Breast epithelium (tissue), 4 donors: Measurements from ENCODE around the gene DCLRE1C. TPM values are rescaled to one million over a fixed set of nuclear protein-coding genes. Genes with fewer than 3 reads are reported as not detected.

ENCODE experiments used
- DNase-seq, 2 donors: peaks; one replicate each; pipeline ENCODE4 v3.0.0-alpha.2; 2019; ENCODE audit warnings: low spot score in 2 of 2
- H3K27ac ChIP-seq, 2 donors: fragments of 200-600 bp; sonication (generic) in 1 of 2; one replicate each; pipeline ENCODE4 v1.5.1; 2016 to 2019; ENCODE audit warnings: mild to moderate bottlenecking in 1 of 2
- H3K27me3 ChIP-seq, 2 donors: fragments of 200-600 bp; sonication (generic) in 1 of 2; one replicate each; pipeline versions ENCODE4 v1.5.1 to v1.6.0; 2017 to 2019; ENCODE audit warnings: control low read depth in 1 of 2, mild to moderate bottlenecking in 1 of 2
- H3K36me3 ChIP-seq: fragments of 200-600 bp; one replicate; pipeline ENCODE4 v1.5.1; 2019
- H3K4me1 ChIP-seq, 2 donors: fragments of 200-600 bp; sonication (generic); one replicate each; pipeline ENCODE4 v1.5.1; 2016 to 2019; ENCODE audit warnings: control low read depth in 1 of 2
- H3K4me3 ChIP-seq, 3 donors: fragments of 200-600 bp; sonication (generic); 1 replicate in 2 of 3; 2 replicates in 1 of 3; pipeline ENCODE4 v1.5.1; 2016 to 2019; ENCODE audit warnings: mild to moderate bottlenecking in 3 of 3, moderate library complexity in 2 of 3
- H3K9me3 ChIP-seq, 2 donors: fragments of 200-600 bp; sonication (generic) in 1 of 2; one replicate each; pipeline ENCODE4 v1.5.1; 2016 to 2019; ENCODE audit warnings: control low read depth in 1 of 2
- POLR2A ChIP-seq: fragments of 450-650 bp; IDR thresholded peaks from one replicate; pipeline ENCODE4 v1.6.1; 2016; ENCODE audit warnings: antibody characterized with exemption, mild to moderate bottlenecking, moderate library complexity
- POLR2AphosphoS5 ChIP-seq, 3 donors: sonication (generic); formaldehyde crosslinking; IDR thresholded peaks; one replicate each; pipeline ENCODE4 v1.6.1; 2017; ENCODE audit warnings: antibody characterized with exemption in 3 of 3
- intact Hi-C: fragments of 100-400 bp; cut with DNase I; formaldehyde crosslinking; loops from one replicate; pipeline ENCODE4 v1.15.1; 2023; ENCODE audit warnings: low total_unique reads
- total RNA-seq, 3 donors: library from RNA; depleted of rRNA; stranded (reverse); fragments of >200 nt; gene quantifications; one replicate each; pipeline ENCODE4 v1.1.0, GENCODE V29; 2016
- TF ChIP-seq, protein P1 (sequence below), 3 donors: fragments of 450-650 bp; IDR thresholded peaks; one replicate each; pipeline ENCODE4 v1.5.1; 2016 to 2017; ENCODE audit warnings: antibody characterized with exemption in 3 of 3, mild to moderate bottlenecking in 3 of 3, moderate library complexity in 3 of 3

Gene DCLRE1C
- total RNA-seq, 3 donors from 2014 or later = 8.3 to 21.2 (median 10.8) TPM

DNA sequence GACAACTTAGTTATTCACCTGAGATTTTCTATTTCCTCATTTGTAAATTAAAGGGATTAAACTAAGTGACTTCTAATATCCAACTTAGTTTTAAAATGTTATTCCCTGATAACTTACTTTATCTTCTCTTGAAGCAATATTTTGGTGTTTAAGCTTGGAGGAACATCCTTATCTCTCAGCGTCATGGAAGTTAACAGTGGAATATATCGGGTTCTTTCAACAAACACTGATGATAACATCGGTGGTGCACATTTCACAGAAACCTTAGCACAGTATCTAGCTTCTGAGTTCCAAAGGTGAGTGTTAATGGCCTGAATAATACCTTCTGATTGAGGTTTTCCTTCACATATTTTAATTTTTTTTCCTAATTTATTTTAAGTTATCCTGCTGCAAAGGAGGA, 101.7 kb downstream of the DCLRE1C start:
- H3K27me3 ChIP-seq = no peaks in the 10 kb centered on the region
- H3K36me3 ChIP-seq = no peaks in the 10 kb centered on the region
- H3K9me3 ChIP-seq = no peaks in the 10 kb centered on the region
- TF ChIP-seq, protein P1, sequence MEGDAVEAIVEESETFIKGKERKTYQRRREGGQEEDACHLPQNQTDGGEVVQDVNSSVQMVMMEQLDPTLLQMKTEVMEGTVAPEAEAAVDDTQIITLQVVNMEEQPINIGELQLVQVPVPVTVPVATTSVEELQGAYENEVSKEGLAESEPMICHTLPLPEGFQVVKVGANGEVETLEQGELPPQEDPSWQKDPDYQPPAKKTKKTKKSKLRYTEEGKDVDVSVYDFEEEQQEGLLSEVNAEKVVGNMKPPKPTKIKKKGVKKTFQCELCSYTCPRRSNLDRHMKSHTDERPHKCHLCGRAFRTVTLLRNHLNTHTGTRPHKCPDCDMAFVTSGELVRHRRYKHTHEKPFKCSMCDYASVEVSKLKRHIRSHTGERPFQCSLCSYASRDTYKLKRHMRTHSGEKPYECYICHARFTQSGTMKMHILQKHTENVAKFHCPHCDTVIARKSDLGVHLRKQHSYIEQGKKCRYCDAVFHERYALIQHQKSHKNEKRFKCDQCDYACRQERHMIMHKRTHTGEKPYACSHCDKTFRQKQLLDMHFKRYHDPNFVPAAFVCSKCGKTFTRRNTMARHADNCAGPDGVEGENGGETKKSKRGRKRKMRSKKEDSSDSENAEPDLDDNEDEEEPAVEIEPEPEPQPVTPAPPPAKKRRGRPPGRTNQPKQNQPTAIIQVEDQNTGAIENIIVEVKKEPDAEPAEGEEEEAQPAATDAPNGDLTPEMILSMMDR (IDR thresholded peaks at IDR 0.05) = no peak
- TF ChIP-seq POLR2AphosphoS5 (IDR thresholded peaks at IDR 0.05) (no peak), POLR2A (no peak)
- no peak for DNase-seq
- no peaks in the 10 kb centered on the region for H3K4me1 ChIP-seq
- intact Hi-C loops = no loop called here
- H3K27ac ChIP-seq = no peak overlapping the region
- no peak overlapping the region for H3K4me3 ChIP-seq

Other genes with a start within 250 kb of the DCLRE1C start
- gene FAM107B, start 179.2 kb downstream of the DCLRE1C start, total RNA-seq = 10 to 100 TPM; 30.8 to 56.1 (median 51.8) TPM
- gene CDNF, start 116.1 kb downstream of the DCLRE1C start, total RNA-seq = 1 to 10 TPM; 2.9 to 6.2 (median 5.1) TPM
- gene HSPA14, start 115.8 kb downstream of the DCLRE1C start, total RNA-seq = 10 to 100 TPM in 2 of 3 donors, 1 to 10 TPM in 1; 9.3 to 16.7 (median 16.4) TPM
- 10 to 100 TPM in 2 of 3 donors, 1 to 10 TPM in 1; 9.6 to 14.0 (median 11.1) TPM for gene MSANTD7, start 115.8 kb downstream of the DCLRE1C start, total RNA-seq
- gene SUV39H2, start 75.2 kb downstream of the DCLRE1C start, total RNA-seq = 1 to 10 TPM; 4.6 to 7.5 (median 5.6) TPM
- not detected for gene MEIG1, start 5.3 kb upstream of the DCLRE1C start, total RNA-seq
- 1 to 10 TPM; 1.1 to 2.6 (median 1.6) TPM for gene OLAH, start 89.8 kb upstream of the DCLRE1C start, total RNA-seq
- gene ACBD7, start 134.7 kb upstream of the DCLRE1C start, total RNA-seq = 1 to 10 TPM in 2 of 3 donors, not detected in 1; 1.0 to 1.1 TPM
- gene RPP38, start 143.3 kb upstream of the DCLRE1C start, total RNA-seq = 10 to 100 TPM; 10.6 to 17.4 (median 16.8) TPM
- 10 to 100 TPM; 18.4 to 48.3 (median 32.4) TPM for gene NMT2, start 214.6 kb upstream of the DCLRE1C start, total RNA-seq